Fibroblast of lung (primary cell): ENCODE results near the gene RNGTT. TPM values are rescaled to one million over a fixed set of nuclear protein-coding genes. Genes with fewer than 3 reads are reported as not detected.
"Not testable (repeated sequence)": the region's sequence is repeated elsewhere in the genome, so short reads cannot be mapped to it uniquely, and the experiment has no call there.

Experiments used
- DNase-seq, 2 donors: peaks; one replicate each; pipeline versions ENCODE4 v3.0.0 to v3.0.0-alpha.2; 2010; ENCODE audit warnings: low read depth in 2 of 2
- H2AFZ ChIP-seq: 2 replicates; pipeline ENCODE4 v1.5.1; 2012; ENCODE audit warnings: low read length, control low read depth, inconsistent platforms
- H3K27ac ChIP-seq: 2 replicates; pipeline ENCODE4 v1.5.1; 2011; ENCODE audit warnings: low read length, control low read depth; ENCODE audit not compliant: insufficient read depth
- H3K27me3 ChIP-seq: 2 replicates; pipeline ENCODE4 v1.5.1; 2011; ENCODE audit warnings: mild to moderate bottlenecking, low read length; ENCODE audit not compliant: control insufficient read depth, insufficient read depth
- H3K36me3 ChIP-seq: 2 replicates; pipeline ENCODE4 v1.5.1; 2011; ENCODE audit warnings: low read length; ENCODE audit not compliant: control insufficient read depth, insufficient read depth
- H3K4me1 ChIP-seq: 2 replicates; pipeline ENCODE4 v1.5.1; 2011; ENCODE audit warnings: low read length; ENCODE audit not compliant: control insufficient read depth, insufficient read depth; ENCODE audit errors: extremely low read depth
- H3K4me2 ChIP-seq: 2 replicates; pipeline ENCODE4 v1.5.1; 2011; ENCODE audit warnings: low read length, control low read depth; ENCODE audit not compliant: insufficient read depth; ENCODE audit errors: extremely low read depth
- H3K4me3 ChIP-seq, 4 experiments: fragments of 200-600 bp in 1 of 4; sonication (generic) in 1 of 4; replicated peaks in 1 of 4; 2 replicates each; pipeline ENCODE4 v1.5.1; 2011 to 2016; ENCODE audit warnings: low read length in 4 of 4, low read depth in 3 of 4, mild to moderate bottlenecking in 3 of 4, control low read depth in 2 of 4, inconsistent platforms in 1 of 4, mixed read lengths in 1 of 4; ENCODE audit not compliant: insufficient read depth in 1 of 4; ENCODE audit errors: control extremely low read depth in 1 of 4
- H3K79me2 ChIP-seq: 2 replicates; pipeline ENCODE4 v1.5.1; 2012; ENCODE audit warnings: mild to moderate bottlenecking, low read length, inconsistent platforms; ENCODE audit not compliant: control insufficient read depth, insufficient read depth
- H3K9ac ChIP-seq: 2 replicates; pipeline ENCODE4 v1.5.1; 2011; ENCODE audit warnings: mild to moderate bottlenecking, low read length, control low read depth; ENCODE audit not compliant: insufficient read depth
- H3K9me3 ChIP-seq: 2 replicates; pipeline ENCODE4 v1.5.1; 2012; ENCODE audit warnings: low read depth, low read length; ENCODE audit not compliant: control insufficient read depth, insufficient read depth
- H4K20me1 ChIP-seq: 2 replicates; pipeline ENCODE4 v1.5.1; 2011; ENCODE audit warnings: low read length; ENCODE audit not compliant: control insufficient read depth, insufficient read depth; ENCODE audit errors: extremely low read depth
- CTCF ChIP-seq, 2 donors: IDR thresholded peaks in 1 of 2; conservative IDR thresholded peaks in 1 of 2; 1 replicate in 1 of 2; 2 replicates in 1 of 2; pipeline ENCODE4 v1.5.1; 2011 to 2012; ENCODE audit warnings: low read length in 2 of 2, control low read depth in 1 of 2, inconsistent platforms in 1 of 2, low read depth in 1 of 2, mild to moderate bottlenecking in 1 of 2
- EZH2 ChIP-seq: IDR thresholded peaks from 2 replicates; pipeline ENCODE4 v1.5.1; 2012; ENCODE audit warnings: low read length, control low read depth, mild to moderate bottlenecking; ENCODE audit errors: missing control alignments
- polyA plus RNA-seq, 2 donors: library from polyadenylated mRNA; depleted of rRNA in 1 of 2; stranded (reverse) in 1 of 2; unstranded in 1 of 2; fragments of >200 nt; gene quantifications; 2 replicates each; pipeline ENCODE4 v1.2.1, GENCODE V29; 2011 to 2012; ENCODE audit warnings: missing spikeins in 1 of 2
- total RNA-seq: library from RNA; depleted of rRNA; stranded (reverse); fragments of >200 nt; gene quantifications from 2 replicates; pipeline ENCODE4 v1.2.1, GENCODE V29; 2014

The RNGTT gene
- total and polyA plus RNA-seq, 2 donors (not counting 1 experiment from before 2014, with no cell fraction given), result 10.7 to 12.7 TPM

- H3K9me3 ChIP-seq, result no peaks in the 10 kb centered on the region
- H3K4me3 ChIP-seq, result no peak overlapping the region
- no peaks in the 10 kb centered on the region for H4K20me1 ChIP-seq
- no peak overlapping the region for H3K9ac ChIP-seq
- no peaks in the 10 kb centered on the region for H3K79me2 ChIP-seq
- no peak for DNase-seq
- no peaks in the 10 kb centered on the region for H3K27me3 ChIP-seq
- no peak for TF ChIP-seq EZH2
- TF ChIP-seq CTCF (conservative IDR thresholded peaks at IDR 0.05 in 1 of 2, IDR thresholded peaks at IDR 0.05 in 1 of 2; ENCODE audit: low read depth in 1 of 2, low read length in 2 of 2), result no peak
- H2AFZ ChIP-seq, result no peak overlapping the region
- no peak overlapping the region for H3K4me2 ChIP-seq
- H3K27ac ChIP-seq, result no peak overlapping the region
- no peaks in the 10 kb centered on the region for H3K4me1 ChIP-seq
- H3K36me3 ChIP-seq, result no peaks in the 10 kb centered on the region
These were observed 12.0 kb upstream of the RNGTT start for GRCh38 chr6:88975369-88975768.

GRCh38 chr6:88972504-88973423 is 9.3 kb upstream of the RNGTT start:
- H3K79me2 ChIP-seq, result no peaks in the 10 kb centered on the region

DNA sequence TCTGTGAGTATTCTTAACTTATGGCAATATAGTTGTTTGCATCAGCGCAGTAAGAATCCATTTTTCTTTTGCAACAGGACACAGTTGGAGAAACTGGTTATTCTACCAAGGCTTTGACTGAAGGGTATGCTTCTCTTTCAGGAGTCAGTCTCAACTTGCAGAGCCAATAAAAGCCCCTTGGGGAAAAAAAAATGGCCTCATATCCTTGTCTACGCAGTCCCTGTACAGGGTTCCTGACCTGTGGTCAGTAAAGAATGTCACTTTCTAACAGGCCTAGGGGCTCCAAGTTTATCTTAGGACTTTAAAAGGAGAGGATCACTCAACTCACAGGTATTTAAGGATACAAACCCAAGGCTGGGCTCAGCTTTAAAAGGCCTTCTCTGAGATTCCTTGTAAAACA is 6.9 kb upstream of the RNGTT start:
- DNase-seq, result no peak
- no peak overlapping the region for H3K4me3 ChIP-seq

More at GRCh38 chr6:88972504-88973423, 9.3 kb upstream of the RNGTT start:
- Histone ChIP-seq H3K36me3 (no peaks in the 10 kb centered on the region), H3K4me1 (no peaks in the 10 kb centered on the region), H4K20me1 (no peaks in the 10 kb centered on the region), H3K27ac (no peak overlapping the region), H3K27me3 (no peaks in the 10 kb centered on the region), H3K4me3 (no peak overlapping the region), H3K9ac (no peak overlapping the region), H3K4me2 (no peak overlapping the region), H2AFZ (no peak overlapping the region), H3K9me3 (no peaks in the 10 kb centered on the region)
- TF ChIP-seq EZH2 (no peak), CTCF (conservative IDR thresholded peaks at IDR 0.05 in 1 of 2, IDR thresholded peaks at IDR 0.05 in 1 of 2; ENCODE audit: low read depth in 1 of 2, low read length in 2 of 2) (no peak)
- no peak for DNase-seq

DNA sequence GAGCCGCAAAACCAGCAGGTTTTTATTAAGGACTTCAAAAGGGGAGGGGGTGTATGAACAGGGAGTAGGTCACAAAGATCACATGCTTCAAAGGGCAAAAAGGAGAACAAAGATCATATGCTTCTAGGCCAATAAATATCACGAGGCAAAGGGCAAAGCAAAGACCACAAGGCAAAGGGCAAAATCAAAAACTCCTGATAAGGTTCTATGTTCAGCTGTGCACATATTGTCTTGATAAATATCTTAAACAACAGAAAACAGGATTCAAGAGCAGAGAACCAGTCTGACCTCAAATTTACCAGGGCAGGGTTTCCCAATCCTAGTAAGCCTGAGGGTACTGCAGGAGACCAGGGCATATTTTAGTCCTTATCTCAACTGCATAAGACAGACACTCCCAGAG is 5.8 kb upstream of the RNGTT start:
- not testable (repeated sequence) for H3K27ac ChIP-seq, DNase-seq, H3K27me3 ChIP-seq, H3K4me3 ChIP-seq, H3K79me2 ChIP-seq, H3K36me3 ChIP-seq, H3K4me2 ChIP-seq, H2AFZ ChIP-seq, H4K20me1 ChIP-seq, H3K9ac ChIP-seq, H3K4me1 ChIP-seq, H3K9me3 ChIP-seq

More for the DNA sequence above, 6.9 kb upstream of the RNGTT start:
- H3K27me3 ChIP-seq, result no peaks in the 10 kb centered on the region
- H3K4me2 ChIP-seq, result no peak overlapping the region
- H4K20me1 ChIP-seq, result no peaks in the 10 kb centered on the region
- no peak overlapping the region for H3K27ac ChIP-seq
- no peaks in the 10 kb centered on the region for H3K36me3 ChIP-seq
- no peaks in the 10 kb centered on the region for H3K4me1 ChIP-seq
- no peaks in the 10 kb centered on the region for H3K9me3 ChIP-seq
- TF ChIP-seq CTCF (conservative IDR thresholded peaks at IDR 0.05 in 1 of 2, IDR thresholded peaks at IDR 0.05 in 1 of 2; ENCODE audit: low read depth in 1 of 2, low read length in 2 of 2) (no peak), EZH2 (no peak)
- no peak overlapping the region for H3K9ac ChIP-seq
- H3K79me2 ChIP-seq, result no peaks in the 10 kb centered on the region
- no peak overlapping the region for H2AFZ ChIP-seq
